ENCODE results near the gene PCAT6. TPM values are rescaled to one million over a fixed set of nuclear protein-coding genes. Genes with fewer than 3 reads are reported as not detected.
A peak's percentile ranks its signal among the peaks of the same experiment; 100 is the strongest.

The PCAT6 gene
- total RNA-seq, 1 donor from 2014 or later = not detected

DNA sequence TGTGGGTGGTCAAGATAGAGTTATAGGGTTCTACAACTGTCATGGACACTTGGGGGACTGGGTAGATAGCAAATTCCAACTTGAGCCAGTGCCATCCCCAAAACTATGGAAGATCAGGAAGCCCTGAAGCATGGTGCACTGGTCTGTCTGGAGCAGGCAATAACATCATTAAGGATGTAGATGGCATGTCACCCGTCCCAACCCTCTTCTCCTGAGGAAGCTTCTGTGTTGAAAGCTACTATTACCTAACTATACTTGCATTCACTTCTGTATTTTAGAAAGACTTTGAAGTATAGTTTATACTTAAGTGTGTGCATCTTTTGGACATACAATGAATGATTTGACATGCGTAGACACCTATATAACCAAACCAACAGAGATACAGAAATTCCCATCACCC lies 45.3 kb downstream of the PCAT6 start:
- TF ChIP-seq, protein P1, sequence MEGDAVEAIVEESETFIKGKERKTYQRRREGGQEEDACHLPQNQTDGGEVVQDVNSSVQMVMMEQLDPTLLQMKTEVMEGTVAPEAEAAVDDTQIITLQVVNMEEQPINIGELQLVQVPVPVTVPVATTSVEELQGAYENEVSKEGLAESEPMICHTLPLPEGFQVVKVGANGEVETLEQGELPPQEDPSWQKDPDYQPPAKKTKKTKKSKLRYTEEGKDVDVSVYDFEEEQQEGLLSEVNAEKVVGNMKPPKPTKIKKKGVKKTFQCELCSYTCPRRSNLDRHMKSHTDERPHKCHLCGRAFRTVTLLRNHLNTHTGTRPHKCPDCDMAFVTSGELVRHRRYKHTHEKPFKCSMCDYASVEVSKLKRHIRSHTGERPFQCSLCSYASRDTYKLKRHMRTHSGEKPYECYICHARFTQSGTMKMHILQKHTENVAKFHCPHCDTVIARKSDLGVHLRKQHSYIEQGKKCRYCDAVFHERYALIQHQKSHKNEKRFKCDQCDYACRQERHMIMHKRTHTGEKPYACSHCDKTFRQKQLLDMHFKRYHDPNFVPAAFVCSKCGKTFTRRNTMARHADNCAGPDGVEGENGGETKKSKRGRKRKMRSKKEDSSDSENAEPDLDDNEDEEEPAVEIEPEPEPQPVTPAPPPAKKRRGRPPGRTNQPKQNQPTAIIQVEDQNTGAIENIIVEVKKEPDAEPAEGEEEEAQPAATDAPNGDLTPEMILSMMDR (IDR thresholded peaks at IDR 0.05; ENCODE audit: insufficient read depth, low read length, severe bottlenecking) = no peak
- Histone ChIP-seq H3K27me3 (ENCODE audit: control insufficient read depth, insufficient read depth, low read length) (no peaks in the 10 kb centered on the region), H3K36me3 (ENCODE audit: control insufficient read depth, insufficient read depth, low read length) (no peaks in the 10 kb centered on the region), H3K4me3 (ENCODE audit: low read depth, low read length) (no peak overlapping the region)
- FAIRE-seq = no peak
- no peak for DNase-seq (ENCODE audit: low read depth)

GRCh38 chr1:202857136-202857610 lies 46.4 kb downstream of the PCAT6 start:
- DNase-seq (ENCODE audit: low read depth) (no peak), FAIRE-seq (no peak)
- no peak overlapping the region for H3K4me3 ChIP-seq (ENCODE audit: low read depth, low read length)
- TF ChIP-seq, protein P1 (IDR thresholded peaks at IDR 0.05; ENCODE audit: insufficient read depth, low read length, severe bottlenecking) = no peak
- no peaks in the 10 kb centered on the region for H3K36me3 ChIP-seq (ENCODE audit: control insufficient read depth, insufficient read depth, low read length)
- H3K27me3 ChIP-seq (ENCODE audit: control insufficient read depth, insufficient read depth, low read length) = no peaks in the 10 kb centered on the region

DNA sequence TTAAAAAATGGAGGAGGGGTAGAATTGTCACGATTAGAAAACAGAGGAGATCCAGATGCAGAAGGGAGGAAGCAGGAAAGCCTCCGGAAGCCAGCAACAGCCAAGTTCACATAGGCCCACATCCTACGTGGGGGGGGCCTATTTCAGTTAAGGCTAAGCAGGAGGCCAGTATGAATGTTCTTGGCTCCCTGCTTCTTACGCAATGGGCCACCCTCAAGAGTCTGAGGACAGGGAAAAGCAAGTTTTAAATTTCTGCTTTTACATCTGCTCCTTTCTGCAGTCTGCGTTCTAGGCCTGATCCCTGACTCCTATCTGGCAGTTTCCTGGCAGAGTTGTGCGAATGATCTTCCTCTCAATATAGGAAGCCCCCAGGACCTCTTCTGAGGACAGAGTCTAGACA lies 47.6 kb downstream of the PCAT6 start:
- no peak overlapping the region for H3K4me3 ChIP-seq (ENCODE audit: low read depth, low read length)
- no peaks in the 10 kb centered on the region for H3K36me3 ChIP-seq (ENCODE audit: control insufficient read depth, insufficient read depth, low read length)
- no peaks in the 10 kb centered on the region for H3K27me3 ChIP-seq (ENCODE audit: control insufficient read depth, insufficient read depth, low read length)
- no peak for FAIRE-seq
- TF ChIP-seq, protein P1 (IDR thresholded peaks at IDR 0.05; ENCODE audit: insufficient read depth, low read length, severe bottlenecking) = no peak
- no peak for DNase-seq (ENCODE audit: low read depth)

GRCh38 chr1:202858789-202859414 lies 48.1 kb downstream of the PCAT6 start:
- TF ChIP-seq, protein P1 (IDR thresholded peaks at IDR 0.05; ENCODE audit: insufficient read depth, low read length, severe bottlenecking) = no peak
- Histone ChIP-seq H3K27me3 (ENCODE audit: control insufficient read depth, insufficient read depth, low read length) (no peaks in the 10 kb centered on the region), H3K4me3 (ENCODE audit: low read depth, low read length) (no peak overlapping the region), H3K36me3 (ENCODE audit: control insufficient read depth, insufficient read depth, low read length) (no peaks in the 10 kb centered on the region)
- FAIRE-seq (no peak), DNase-seq (ENCODE audit: low read depth) (no peak)

DNA sequence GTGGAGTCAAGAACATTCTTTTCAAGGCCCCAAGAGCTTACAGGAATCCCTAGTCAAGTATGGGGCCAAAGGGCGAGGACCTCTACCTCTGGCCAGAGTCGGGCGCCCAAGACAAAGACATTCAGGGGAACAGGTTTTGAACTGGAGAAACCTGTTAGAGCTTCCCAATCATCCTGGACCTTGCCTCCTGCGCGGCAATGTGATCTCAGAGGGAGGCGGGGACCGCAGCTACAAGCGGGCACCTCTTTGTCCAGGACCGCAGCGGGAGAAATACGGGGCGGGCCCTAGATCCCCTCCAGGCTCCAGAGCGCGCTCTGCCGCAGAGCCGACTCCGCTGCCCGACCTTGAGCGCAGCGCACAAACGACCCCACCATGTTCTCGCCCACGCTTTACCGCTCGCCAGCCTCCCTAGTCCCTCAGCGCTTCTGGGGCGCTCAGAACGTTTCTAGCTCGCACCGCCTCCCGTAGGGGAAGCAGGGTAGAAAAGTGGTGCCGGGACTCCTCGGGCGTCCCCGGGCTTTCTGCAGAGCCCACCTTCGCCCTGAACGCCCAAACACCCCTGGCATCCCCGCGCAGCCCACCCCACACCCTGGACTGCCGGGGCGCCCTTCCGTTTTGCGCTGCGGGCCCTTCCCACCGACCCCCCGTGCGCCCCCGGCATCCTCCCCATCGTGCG lies 50.1 kb downstream of the PCAT6 start:
- DNase-seq (ENCODE audit: low read depth) (peak; percentile 79), FAIRE-seq (no peak)
- Histone ChIP-seq H3K27me3 (ENCODE audit: control insufficient read depth, insufficient read depth, low read length) (peaks cover 2% of the 10 kb centered on the region), H3K36me3 (ENCODE audit: control insufficient read depth, insufficient read depth, low read length) (no peaks in the 10 kb centered on the region), H3K4me3 (ENCODE audit: low read depth, low read length) (peak overlapping the region; percentile 52)
- TF ChIP-seq, protein P1 (IDR thresholded peaks at IDR 0.05; ENCODE audit: insufficient read depth, low read length, severe bottlenecking) = no peak

Other genes starting within 250 kb of the PCAT6 start
- gene SYT2, start 100.5 kb upstream of the PCAT6 start, total RNA-seq = under 0.01 TPM in 2 replicates
- gene KDM5B, start 2.5 kb upstream of the PCAT6 start, total RNA-seq = 74.0 and 102 TPM in 2 replicates
- 3.9 and 10.4 TPM in 2 replicates for gene RABIF, start 78.2 kb downstream of the PCAT6 start, total RNA-seq
- gene KLHL12, start 116.3 kb downstream of the PCAT6 start, total RNA-seq = 51.1 and 71.6 TPM in 2 replicates
- 178 and 212 TPM in 2 replicates for gene ADIPOR1, start 147.4 kb downstream of the PCAT6 start, total RNA-seq
- 101 and 112 TPM in 2 replicates for gene CYB5R1, start 156.3 kb downstream of the PCAT6 start, total RNA-seq
- 102 and 126 TPM in 2 replicates for gene TMEM183A, start 196.4 kb downstream of the PCAT6 start, total RNA-seq
- gene PPFIA4, start 215.5 kb downstream of the PCAT6 start, total RNA-seq = 4.2 and 9.2 TPM in 2 replicates